GM12892 (cell line): ENCODE data around the gene COL18A1.

ENCODE experiments used
- DNase-seq: peaks from one replicate; pipeline ENCODE4 v3.0.0; 2011; ENCODE audit not compliant: insufficient read length
- FAIRE-seq: peaks from 2 replicates; lab custom pipeline; 2011; peaks lifted over from hg19 to GRCh38; lab: Jason Lieb, UNC
- POLR2A ChIP-seq: IDR thresholded peaks from 2 replicates; pipeline ENCODE4 v1.6.1; 2011; ENCODE audit warnings: low read depth, low read length, control low read depth
- POLR2AphosphoS5 ChIP-seq: IDR thresholded peaks from 2 replicates; pipeline ENCODE4 v1.6.1; 2011; ENCODE audit warnings: low read depth, low read length, control low read depth
- TAF1 ChIP-seq: IDR thresholded peaks from 2 replicates; pipeline ENCODE4 v1.6.1; 2011; ENCODE audit warnings: low read depth, mild to moderate bottlenecking, control low read depth, low read length, borderline replicate concordance

The COL18A1 gene

GRCh38 chr21:45415188-45415942 lies 10.4 kb downstream of the COL18A1 start:
- no peak for FAIRE-seq
- TF ChIP-seq POLR2AphosphoS5 (no peak), POLR2A (no peak), TAF1 (no peak)
- DNase-seq = no peak

- TF ChIP-seq POLR2A (no peak), TAF1 (no peak), POLR2AphosphoS5 (no peak)
- FAIRE-seq = no peak
- no peak for DNase-seq
These were observed 11.1 kb downstream of the COL18A1 start for GRCh38 chr21:45415943-45416611.

- no peak for FAIRE-seq
- TF ChIP-seq POLR2AphosphoS5 = no peak
- DNase-seq = no peak
These were observed 11.7 kb downstream of the COL18A1 start for GRCh38 chr21:45416620-45417019.

GRCh38 chr21:45417256-45417950 lies 12.4 kb downstream of the COL18A1 start:
- FAIRE-seq = no peak
- TF ChIP-seq POLR2AphosphoS5 (no peak), TAF1 (no peak), POLR2A (no peak)

GRCh38 chr21:45417951-45418300 lies 13.0 kb downstream of the COL18A1 start:
- TF ChIP-seq POLR2A = no peak
- TF ChIP-seq POLR2AphosphoS5 = no peak
- no peak for TF ChIP-seq TAF1
- no peak for DNase-seq
- FAIRE-seq = no peak

More at GRCh38 chr21:45417256-45417950, 12.4 kb downstream of the COL18A1 start:
- no peak for DNase-seq

- no peak for DNase-seq
- FAIRE-seq = no peak
- TF ChIP-seq POLR2A (no peak), POLR2AphosphoS5 (no peak), TAF1 (no peak)
These were observed 13.5 kb downstream of the COL18A1 start for GRCh38 chr21:45418301-45419071.

GRCh38 chr21:45419162-45419561 lies 14.2 kb downstream of the COL18A1 start:
- no peak for TF ChIP-seq TAF1
- TF ChIP-seq POLR2A = no peak
- no peak for TF ChIP-seq POLR2AphosphoS5
- FAIRE-seq (no peak), DNase-seq (no peak)

- FAIRE-seq = no peak
These were observed 15.4 kb downstream of the COL18A1 start for GRCh38 chr21:45420061-45421041.

GRCh38 chr21:45421071-45421845 lies 16.3 kb downstream of the COL18A1 start:
- DNase-seq (no peak), FAIRE-seq (no peak)
- TF ChIP-seq POLR2AphosphoS5 = no peak
- TF ChIP-seq POLR2A = no peak
- TF ChIP-seq TAF1 = no peak

More at GRCh38 chr21:45420061-45421041, 15.4 kb downstream of the COL18A1 start:
- no peak for DNase-seq
- TF ChIP-seq POLR2A (no peak), POLR2AphosphoS5 (no peak), TAF1 (no peak)
